T-helper 1 cell treated with Interleukin-12 subunit alpha and Interleukin-12 subunit beta and Interleukin-4 antibody, amounts not matched to agents 30 μg/mL and 1 μg/mL, for 36 hours (primary cell): ENCODE results near the gene GCH1.
"Not testable (repeated sequence)": the region's sequence is repeated elsewhere in the genome, so short reads cannot be mapped to it uniquely, and the experiment has no call there.

ENCODE experiments used
- H3K27ac Mint-ChIP-seq: one replicate; pipeline ENCODE4 v1.8.0; 2021; ENCODE audit warnings: mild to moderate bottlenecking, mixed read lengths
- H3K27me3 Mint-ChIP-seq: one replicate; pipeline ENCODE4 v1.8.0; 2021; ENCODE audit warnings: low read depth, mixed read lengths
- H3K36me3 Mint-ChIP-seq: one replicate; pipeline ENCODE4 v1.8.0; 2021; ENCODE audit warnings: low read depth, mixed read lengths
- H3K4me1 Mint-ChIP-seq: one replicate; pipeline ENCODE4 v1.8.0; 2021; ENCODE audit warnings: low read depth, mixed read lengths
- H3K4me3 Mint-ChIP-seq: one replicate; pipeline ENCODE4 v1.8.0; 2021; ENCODE audit warnings: mild to moderate bottlenecking, moderate library complexity, mixed read lengths
- H3K9me3 Mint-ChIP-seq: one replicate; pipeline ENCODE4 v1.8.0; 2021; ENCODE audit warnings: mixed read lengths

The GCH1 gene

DNA sequence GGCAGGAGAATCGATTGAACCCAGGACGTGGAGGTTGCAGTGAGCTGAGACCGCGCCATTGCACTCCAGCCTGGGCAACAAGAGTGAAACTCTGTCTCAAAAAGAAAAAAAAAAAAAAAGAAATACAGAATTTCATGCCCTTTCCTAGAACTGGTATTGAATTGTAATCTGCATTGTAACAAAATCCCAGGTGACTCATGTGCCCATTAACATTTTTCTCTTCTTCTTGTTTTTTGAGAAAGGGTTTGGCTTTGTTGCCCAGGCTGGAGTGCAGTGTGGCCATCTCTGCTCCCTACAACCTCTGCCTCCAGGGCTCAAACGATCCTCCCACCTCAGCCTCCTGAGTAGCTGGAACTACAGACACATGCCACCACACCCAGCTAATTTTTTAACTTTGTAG is 23.9 kb upstream of the GCH1 start:
- not testable (repeated sequence) for H3K27me3 Mint-ChIP-seq, H3K9me3 Mint-ChIP-seq, H3K27ac Mint-ChIP-seq, H3K36me3 Mint-ChIP-seq, H3K4me3 Mint-ChIP-seq
- peaks cover 11% of the 10 kb centered on the region for H3K4me1 Mint-ChIP-seq

DNA sequence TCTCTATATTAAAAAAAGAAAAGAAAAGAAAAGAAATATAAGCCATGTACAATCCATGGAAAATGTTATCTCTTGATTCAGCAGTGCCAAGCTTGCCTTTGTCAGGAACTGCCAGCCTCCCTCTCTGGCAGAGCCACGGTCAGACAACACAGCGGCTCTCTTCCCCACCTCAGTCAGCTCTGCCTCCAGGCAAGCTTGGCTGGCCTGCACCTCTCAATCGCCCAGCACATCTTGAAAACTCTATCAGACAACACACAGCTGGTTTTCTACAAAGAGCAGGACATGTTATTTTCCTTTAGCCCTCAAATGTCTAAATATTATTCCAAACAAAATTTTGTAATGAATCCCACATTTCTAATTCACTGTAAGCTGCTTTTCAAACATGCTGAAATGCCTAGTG is 20.0 kb upstream of the GCH1 start:
- peaks cover 7% of the 10 kb centered on the region for H3K4me1 Mint-ChIP-seq
- peaks cover 2% of the 10 kb centered on the region for H3K36me3 Mint-ChIP-seq
- no peak overlapping the region for H3K4me3 Mint-ChIP-seq
- no peaks in the 10 kb centered on the region for H3K9me3 Mint-ChIP-seq
- no peak overlapping the region for H3K27ac Mint-ChIP-seq
- H3K27me3 Mint-ChIP-seq: no peaks in the 10 kb centered on the region

DNA sequence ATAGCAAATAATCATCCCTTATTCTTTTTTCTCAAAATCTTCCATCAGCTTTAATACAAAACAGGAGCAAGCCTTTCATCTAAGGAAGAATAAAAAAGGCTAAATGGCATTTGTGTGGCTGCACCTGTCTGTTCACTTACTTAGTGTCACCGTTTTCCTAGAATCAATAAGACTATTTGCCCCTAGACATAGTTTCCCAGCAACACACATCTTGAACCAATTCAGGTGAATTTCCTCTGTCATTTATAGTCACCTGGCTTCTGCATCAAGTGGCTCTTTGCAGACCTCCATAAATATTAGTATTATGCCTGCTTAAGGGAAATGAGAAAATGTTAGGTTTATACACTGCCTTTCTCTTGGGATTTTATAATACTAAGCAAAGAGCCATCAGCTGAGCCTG is 17.4 kb upstream of the GCH1 start:
- Mint-ChIP-seq H3K27me3 (no peaks in the 10 kb centered on the region), H3K27ac (no peak overlapping the region), H3K36me3 (no peaks in the 10 kb centered on the region), H3K9me3 (no peaks in the 10 kb centered on the region), H3K4me1 (peaks cover 4% of the 10 kb centered on the region), H3K4me3 (no peak overlapping the region)

DNA sequence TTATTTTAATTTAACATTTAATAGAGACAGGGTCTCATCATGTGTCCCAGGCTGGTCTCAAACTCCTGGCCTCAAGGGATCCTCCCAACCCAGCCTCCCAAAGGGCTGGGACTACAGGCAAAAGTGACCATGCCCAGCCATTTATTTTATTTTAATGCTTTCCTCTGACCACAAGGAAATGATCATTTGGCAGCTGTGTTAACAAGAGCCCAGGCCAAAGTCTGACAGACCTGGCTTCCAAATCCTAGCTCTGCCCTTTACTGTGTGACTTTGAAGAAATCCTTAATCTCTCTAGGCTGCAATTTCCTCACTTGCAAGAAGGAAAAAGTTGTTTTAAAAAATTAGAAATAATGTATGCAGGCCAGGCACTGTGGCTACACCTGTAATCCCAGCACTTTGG is 16.7 kb upstream of the GCH1 start:
- Mint-ChIP-seq H3K27ac (no peak overlapping the region), H3K36me3 (no peaks in the 10 kb centered on the region), H3K9me3 (no peaks in the 10 kb centered on the region), H3K4me1 (peaks cover 4% of the 10 kb centered on the region), H3K27me3 (no peaks in the 10 kb centered on the region), H3K4me3 (no peak overlapping the region)

DNA sequence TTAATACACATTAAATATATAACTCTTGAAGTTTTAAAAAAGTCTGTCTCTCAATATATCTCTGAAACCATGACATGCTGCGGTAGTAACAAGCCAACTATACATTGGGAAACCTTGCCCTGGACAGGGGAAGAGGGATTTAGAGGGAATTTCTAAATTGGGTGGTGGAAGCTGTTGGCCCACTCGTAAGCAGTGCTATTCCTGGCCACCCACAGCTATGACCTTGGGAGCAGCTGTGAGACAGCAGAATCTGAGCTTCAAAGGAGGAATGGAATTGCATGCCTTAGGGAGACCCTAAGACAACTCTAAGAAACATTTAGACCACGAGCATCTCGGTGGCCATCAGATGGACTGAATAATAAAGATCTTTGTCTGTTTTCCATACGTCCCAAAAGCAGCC is 15.8 kb upstream of the GCH1 start:
- Mint-ChIP-seq H3K4me3 (no peak overlapping the region), H3K27ac (no peak overlapping the region)

DNA sequence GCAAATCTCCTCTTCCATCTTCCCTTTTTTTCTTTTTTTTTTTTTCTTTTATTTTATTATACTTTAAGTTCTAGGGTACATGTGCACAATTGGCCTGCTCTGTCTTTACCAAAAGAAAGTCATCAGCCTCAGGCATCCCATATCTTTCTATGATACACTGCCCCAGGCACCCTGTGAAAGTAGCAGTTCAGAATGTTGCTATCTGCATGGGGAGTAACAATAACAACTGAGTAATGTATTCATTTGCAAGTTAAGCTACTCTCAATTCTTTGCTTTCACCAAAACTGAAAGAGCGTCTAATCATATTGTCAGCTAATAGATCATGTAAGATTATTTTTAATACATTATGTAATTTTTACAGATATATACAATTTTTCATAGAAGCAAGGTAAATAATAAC is 13.5 kb upstream of the GCH1 start:
- no peak overlapping the region for H3K4me3 Mint-ChIP-seq
- no peaks in the 10 kb centered on the region for H3K4me1 Mint-ChIP-seq
- no peaks in the 10 kb centered on the region for H3K36me3 Mint-ChIP-seq
- H3K27ac Mint-ChIP-seq: no peak overlapping the region
- no peaks in the 10 kb centered on the region for H3K27me3 Mint-ChIP-seq
- no peaks in the 10 kb centered on the region for H3K9me3 Mint-ChIP-seq

More for the DNA sequence above, 15.8 kb upstream of the GCH1 start:
- peaks cover 4% of the 10 kb centered on the region for H3K4me1 Mint-ChIP-seq
- no peaks in the 10 kb centered on the region for H3K27me3 Mint-ChIP-seq
- H3K36me3 Mint-ChIP-seq: no peaks in the 10 kb centered on the region
- H3K9me3 Mint-ChIP-seq: no peaks in the 10 kb centered on the region

DNA sequence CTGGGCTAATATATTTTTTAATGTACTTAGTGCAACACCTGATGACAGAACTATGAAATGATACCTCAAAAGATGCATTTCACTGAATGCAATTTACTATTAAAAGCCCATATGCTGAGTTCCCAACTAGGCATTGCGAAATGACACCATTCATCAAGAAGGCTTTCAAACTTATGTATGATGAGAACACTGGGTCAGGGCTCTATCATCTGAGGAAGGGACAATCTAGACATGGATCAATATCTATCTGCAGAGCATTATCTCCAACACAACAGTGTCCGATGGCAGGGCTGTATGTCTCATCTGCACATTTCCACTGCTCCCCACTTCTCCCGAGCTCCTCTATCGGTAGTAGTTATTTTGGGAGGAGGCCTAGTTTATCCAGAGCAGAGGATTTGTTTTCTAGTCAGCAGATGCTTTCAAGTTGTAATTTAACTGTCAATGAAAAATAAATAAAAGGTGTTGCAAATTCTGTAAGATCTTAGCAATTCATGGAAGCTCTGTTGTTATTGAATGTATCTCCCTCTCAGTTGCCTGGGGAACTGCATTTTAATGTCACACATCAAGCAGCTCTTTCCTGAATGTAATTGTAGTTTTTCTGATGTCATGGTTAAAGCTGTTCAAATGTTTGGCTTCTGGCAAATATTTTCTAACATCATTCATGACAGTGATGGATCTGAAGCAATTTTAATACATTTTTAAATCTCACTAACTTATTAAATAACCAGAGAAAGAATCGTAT is 7.4 kb upstream of the GCH1 start:
- Mint-ChIP-seq H3K36me3 (peaks cover 6% of the 10 kb centered on the region), H3K4me3 (no peak overlapping the region), H3K27me3 (no peaks in the 10 kb centered on the region), H3K9me3 (no peaks in the 10 kb centered on the region), H3K4me1 (peaks cover 29% of the 10 kb centered on the region), H3K27ac (no peak overlapping the region)

DNA sequence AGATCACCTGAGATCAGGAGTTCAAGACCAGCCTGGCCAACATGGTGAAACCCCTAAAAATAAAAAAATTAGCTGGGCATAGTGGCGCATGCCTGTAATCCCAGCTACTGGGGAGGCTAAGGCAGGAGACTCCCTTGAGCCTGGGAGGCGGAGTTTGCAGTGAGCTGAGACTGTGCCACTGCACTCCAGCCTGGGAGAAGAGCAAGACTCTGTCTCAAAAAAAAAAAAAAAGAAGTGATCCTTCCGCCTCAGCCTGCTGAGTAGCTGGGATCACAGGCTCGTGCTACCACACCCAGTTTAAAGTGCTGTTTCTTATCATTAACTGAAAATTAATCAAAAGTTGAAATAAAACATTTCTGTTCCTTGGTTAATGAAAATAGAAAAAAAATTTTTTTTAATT is 6.3 kb upstream of the GCH1 start:
- H3K36me3 Mint-ChIP-seq, H3K27me3 Mint-ChIP-seq, H3K27ac Mint-ChIP-seq, H3K9me3 Mint-ChIP-seq, H3K4me3 Mint-ChIP-seq: not testable (repeated sequence)
- H3K4me1 Mint-ChIP-seq: peaks cover 29% of the 10 kb centered on the region

DNA sequence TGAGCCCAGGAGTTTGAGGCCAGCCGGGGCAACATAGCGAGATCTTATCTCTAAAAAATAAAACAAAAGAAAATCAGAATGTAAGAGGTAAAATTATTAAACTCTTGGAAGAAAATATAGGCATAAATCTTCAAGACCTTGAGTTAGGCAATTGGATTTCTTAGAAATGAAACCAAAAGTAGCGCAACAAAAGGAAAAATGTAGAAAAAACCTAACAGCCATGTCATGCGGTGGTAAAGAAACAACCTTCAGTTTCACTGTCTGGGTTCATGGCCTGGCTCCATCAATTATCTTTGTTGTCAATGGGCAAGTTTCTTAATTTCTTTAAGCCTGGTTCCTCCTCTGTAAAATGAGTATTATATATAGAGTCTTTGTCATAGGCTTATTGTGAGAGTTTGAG is 5.6 kb upstream of the GCH1 start:
- peaks cover 6% of the 10 kb centered on the region for H3K36me3 Mint-ChIP-seq
- no peaks in the 10 kb centered on the region for H3K27me3 Mint-ChIP-seq
- H3K9me3 Mint-ChIP-seq: no peaks in the 10 kb centered on the region
- peak overlapping the region; percentile 77 for H3K4me3 Mint-ChIP-seq
- H3K4me1 Mint-ChIP-seq: peaks cover 30% of the 10 kb centered on the region
- peak overlapping the region; percentile 83 for H3K27ac Mint-ChIP-seq

DNA sequence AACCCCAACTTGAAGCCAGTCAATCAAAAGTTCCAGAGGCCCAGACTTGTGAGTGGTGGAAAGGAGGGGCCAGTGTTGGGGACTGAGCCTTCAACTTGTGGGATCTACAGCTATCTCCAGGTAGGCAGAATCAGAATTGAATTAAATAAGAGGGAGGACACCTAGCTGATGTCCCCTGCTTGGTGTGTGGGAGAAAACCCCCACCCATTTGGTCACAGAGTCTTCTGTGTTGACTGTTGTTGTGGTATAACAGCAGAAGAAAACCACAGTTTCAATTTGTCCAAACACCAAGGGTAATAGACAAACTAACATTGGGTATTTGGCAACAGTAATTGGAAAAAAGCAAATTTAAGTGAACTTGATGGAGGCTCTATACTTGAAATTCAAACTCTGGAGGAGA is 3.4 kb upstream of the GCH1 start:
- Mint-ChIP-seq H3K4me3 (no peak overlapping the region), H3K27me3 (no peaks in the 10 kb centered on the region), H3K4me1 (peaks cover 31% of the 10 kb centered on the region), H3K9me3 (no peaks in the 10 kb centered on the region), H3K36me3 (peaks cover 6% of the 10 kb centered on the region), H3K27ac (peak overlapping the region; percentile 43)

DNA sequence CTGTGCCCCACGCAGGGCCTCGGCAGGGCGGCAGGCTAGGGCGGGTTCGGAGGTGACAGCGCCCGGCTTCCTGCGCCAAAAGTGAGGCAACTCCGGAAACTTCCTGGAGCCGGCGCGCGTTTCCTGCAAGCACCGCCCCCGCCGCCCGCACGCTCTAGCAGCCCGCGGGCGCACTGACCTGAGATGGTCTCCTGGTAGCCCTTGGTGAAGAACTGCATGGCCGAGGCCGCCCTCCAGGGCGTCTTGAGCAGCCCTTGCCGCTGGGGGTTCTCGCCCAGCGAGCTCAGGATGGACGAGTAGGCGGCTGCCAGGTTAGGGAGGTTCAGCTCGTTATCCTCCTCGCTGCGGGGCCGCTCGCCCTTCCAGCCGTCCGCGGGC is 494 bp downstream of the GCH1 start:
- H3K9me3 Mint-ChIP-seq: no peaks in the 10 kb centered on the region
- H3K4me1 Mint-ChIP-seq: peaks cover 30% of the 10 kb centered on the region
- peak overlapping the region; percentile 67 for H3K27ac Mint-ChIP-seq
- peak overlapping the region; percentile 87 for H3K4me3 Mint-ChIP-seq
- peaks cover 12% of the 10 kb centered on the region for H3K36me3 Mint-ChIP-seq
- H3K27me3 Mint-ChIP-seq: no peaks in the 10 kb centered on the region

DNA sequence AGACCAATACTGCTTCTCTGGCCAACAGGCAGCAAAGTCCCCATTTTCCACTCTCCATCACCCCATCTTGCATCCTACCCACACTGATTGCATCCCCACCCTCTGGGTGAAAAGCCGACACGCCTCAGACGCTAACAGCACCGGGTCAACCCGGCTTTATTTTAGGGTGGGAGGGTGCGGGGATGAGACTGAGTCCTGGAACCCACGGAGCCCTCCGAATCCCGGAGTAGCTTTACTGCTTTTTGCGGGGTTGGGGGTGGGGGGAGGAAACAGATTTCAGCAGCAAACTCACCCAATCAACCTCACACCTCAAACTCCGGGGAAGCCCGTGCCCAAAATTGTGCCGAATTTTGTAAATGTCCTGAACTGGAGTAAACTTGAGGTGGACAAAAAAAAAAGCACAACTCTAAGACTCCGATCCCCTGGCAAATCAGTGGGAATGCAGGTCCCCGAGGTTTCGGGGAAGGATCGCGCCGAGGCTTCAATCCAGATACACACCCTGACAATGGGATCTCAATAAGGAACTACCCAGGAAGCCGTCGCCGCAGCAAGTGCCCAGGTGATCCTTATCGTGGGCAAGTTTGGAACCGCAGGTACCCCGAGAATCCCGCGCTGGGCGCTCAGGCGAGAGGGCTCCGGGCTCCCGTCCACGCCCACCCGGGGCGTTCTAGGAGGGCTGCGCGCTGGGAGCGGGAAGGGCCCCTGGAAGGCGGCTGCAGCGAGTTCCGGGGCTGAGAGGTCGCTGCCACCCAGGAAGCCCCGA is 1.1 kb downstream of the GCH1 start:
- peak overlapping the region; percentile 83 for H3K27ac Mint-ChIP-seq
- H3K4me3 Mint-ChIP-seq: peak overlapping the region; percentile 87
- no peaks in the 10 kb centered on the region for H3K9me3 Mint-ChIP-seq
- peaks cover 11% of the 10 kb centered on the region for H3K36me3 Mint-ChIP-seq
- H3K4me1 Mint-ChIP-seq: peaks cover 25% of the 10 kb centered on the region
- no peaks in the 10 kb centered on the region for H3K27me3 Mint-ChIP-seq

DNA sequence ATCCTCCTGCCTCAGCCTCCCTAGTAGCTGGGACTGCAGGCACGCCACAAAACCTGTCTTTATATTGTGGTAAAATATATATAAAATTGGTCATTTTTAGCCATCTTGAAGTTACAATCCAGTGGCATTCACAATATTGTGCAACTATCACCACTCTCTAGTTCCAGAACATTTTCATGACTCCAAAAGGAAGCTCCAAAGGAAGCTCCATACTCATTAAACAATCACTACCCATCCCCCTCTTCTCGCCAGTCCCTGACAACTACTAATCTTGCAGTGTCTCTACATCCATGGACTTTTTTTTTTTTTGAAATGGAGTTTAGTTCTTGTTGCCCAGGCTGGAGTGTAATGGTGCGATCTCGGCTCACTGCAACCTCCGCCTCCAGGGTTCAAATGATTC is 3.1 kb downstream of the GCH1 start:
- H3K27me3 Mint-ChIP-seq: no peaks in the 10 kb centered on the region
- peak overlapping the region; percentile 32 for H3K4me3 Mint-ChIP-seq
- peaks cover 15% of the 10 kb centered on the region for H3K36me3 Mint-ChIP-seq
- no peaks in the 10 kb centered on the region for H3K9me3 Mint-ChIP-seq
- no peak overlapping the region for H3K27ac Mint-ChIP-seq
- peaks cover 26% of the 10 kb centered on the region for H3K4me1 Mint-ChIP-seq

DNA sequence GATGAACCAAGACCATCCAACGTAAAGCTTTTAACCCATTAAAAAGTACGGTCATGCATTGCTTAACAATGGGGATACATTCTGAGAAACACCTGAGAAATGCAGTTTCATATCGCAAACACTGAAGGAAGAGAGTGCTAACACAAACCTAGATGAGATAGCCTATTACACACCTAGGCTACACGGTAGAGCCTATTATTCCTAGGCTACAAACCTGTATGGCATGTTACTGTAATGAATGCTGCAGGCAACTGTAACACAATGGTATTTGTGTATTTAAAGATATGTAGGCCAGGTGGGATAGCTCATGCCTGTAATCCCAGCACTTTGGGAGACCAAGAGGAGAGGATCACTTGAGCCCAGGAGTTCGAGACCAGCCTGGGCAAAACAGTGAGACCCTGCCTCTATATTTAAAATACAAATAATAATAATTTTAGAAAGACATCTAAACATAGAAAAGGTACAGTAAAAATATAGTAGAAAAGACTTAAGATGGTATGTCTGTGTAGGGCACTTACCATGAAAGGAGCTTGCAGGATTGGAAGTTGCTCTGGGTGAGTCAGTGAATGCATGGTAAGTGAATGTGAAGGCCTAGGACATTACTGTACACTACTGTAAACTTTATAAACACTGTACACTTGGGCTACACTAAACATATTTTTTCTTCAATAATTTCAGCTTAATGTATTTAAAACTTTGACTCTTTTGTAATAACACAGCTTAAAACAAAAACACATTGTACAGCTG is 4.6 kb downstream of the GCH1 start:
- Mint-ChIP-seq H3K36me3 (peaks cover 16% of the 10 kb centered on the region), H3K4me1 (peaks cover 32% of the 10 kb centered on the region)
- not testable (repeated sequence) for H3K4me3 Mint-ChIP-seq, H3K27me3 Mint-ChIP-seq, H3K27ac Mint-ChIP-seq, H3K9me3 Mint-ChIP-seq

DNA sequence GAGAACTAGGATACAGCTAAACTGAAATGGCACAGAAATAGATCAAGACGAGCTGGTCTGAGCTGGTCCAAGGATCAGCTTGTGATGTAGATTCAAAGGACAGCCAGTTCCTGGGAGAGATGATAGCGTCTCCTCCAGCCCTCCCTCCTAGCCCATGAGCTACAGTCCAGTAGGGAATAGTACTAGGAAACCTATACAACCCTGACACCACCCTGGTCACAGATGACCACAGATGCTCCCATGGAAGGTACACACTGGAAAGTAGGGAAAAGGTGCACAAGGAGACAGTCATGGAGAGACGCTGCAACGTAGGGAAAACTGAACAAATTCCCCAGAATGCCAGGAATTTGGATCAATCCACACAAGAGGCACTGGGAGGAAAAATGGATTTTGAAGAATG is 6.9 kb downstream of the GCH1 start:
- Mint-ChIP-seq H3K27ac (no peak overlapping the region), H3K9me3 (no peaks in the 10 kb centered on the region), H3K4me3 (no peak overlapping the region), H3K27me3 (no peaks in the 10 kb centered on the region), H3K36me3 (peaks cover 16% of the 10 kb centered on the region), H3K4me1 (peaks cover 33% of the 10 kb centered on the region)
